ENCODE measurements around the gene AOC3.

Gene AOC3

GRCh38 chr17:42850954-42851353 is at the start of gene AOC3:
AOC3 (plus strand) TSS chr17:42851199; CDS start chr17:42851344, 145 bp downstream.
- no peak for DNase-seq

DNA sequence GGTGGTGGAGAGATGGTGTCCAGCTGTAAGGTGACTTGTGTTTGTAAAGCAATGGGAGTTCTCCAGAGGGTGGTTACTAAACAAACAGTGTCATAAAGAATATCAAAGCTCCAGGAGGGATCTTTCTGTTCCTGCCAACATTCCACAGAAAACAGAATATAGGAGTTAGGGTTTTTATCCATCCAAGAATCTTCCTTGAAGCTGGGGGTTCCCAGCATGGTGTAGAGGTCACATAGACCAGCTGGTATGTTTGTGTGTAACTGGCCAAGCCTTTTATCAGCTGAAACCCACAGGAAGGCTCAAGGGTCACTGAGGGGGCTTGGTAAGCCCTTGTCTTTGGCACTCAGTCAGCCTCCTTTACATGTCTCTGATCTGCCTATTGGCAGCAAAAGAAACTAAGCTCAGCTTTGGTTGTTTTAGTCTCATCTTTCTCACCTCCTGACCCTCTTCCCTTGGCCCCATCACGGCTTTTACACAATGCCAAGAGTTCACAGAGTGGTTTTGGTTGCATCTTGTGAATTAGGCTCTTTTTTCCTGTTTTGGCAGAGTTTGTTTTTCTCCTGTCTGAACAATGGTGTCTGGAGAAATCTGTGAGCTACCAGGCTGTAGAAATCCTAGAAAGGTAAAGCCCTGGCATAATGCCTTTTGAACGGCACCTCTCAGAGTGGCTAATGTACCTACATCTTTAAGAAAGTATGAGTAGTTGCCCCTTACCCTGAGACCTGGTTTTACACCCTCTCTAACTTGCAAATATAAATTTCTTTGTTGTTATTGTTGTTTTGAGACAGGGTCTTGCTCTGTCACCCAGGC is 47.7 kb upstream of the AOC3 start:
- DNase-seq, result peak; percentile 31

GRCh38 chr17:42804918-42805367 is 46.1 kb upstream of the AOC3 start:
- DNase-seq, result no peak

- no peak for DNase-seq
Observed at GRCh38 chr17:42806249-42806648, 44.8 kb upstream of the AOC3 start.

GRCh38 chr17:42809250-42809649 is 41.7 kb upstream of the AOC3 start:
- peak; percentile 92 for DNase-seq

DNA sequence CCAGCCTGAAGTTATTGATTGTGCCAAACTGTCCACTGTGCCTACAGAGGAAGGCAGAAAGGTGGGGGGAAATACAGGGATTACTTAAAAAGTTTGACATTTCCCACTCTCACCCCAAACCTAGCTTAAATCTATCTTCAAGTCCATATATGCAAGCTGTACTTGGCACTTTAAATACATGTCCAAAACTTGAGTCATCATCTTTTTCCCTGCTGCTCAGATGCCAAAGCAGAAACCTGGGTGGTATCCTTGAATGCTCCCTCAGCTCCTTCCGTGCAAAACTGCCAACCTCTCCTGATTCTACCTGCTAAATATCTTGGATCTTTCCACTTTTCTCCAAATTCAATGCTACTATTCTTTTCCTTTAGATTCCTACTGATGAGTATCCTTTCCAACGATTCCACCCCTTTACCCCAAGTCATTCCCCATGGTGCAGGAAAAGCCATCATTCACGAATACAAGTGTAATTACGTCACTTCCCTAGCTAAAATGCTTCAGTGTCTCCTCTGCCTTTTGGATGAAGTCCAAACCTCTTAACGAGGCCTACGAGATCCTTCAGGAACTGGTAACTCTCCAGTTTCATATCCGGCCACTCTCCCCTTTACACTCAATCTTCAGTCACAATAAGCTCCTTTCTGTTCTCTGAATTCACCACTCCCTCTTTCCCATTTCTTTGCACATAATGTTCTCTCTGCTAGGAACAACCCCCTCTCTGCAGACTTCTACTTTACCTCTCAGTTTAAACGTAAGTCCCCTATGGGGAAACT is 36.2 kb upstream of the AOC3 start:
- DNase-seq, result peak; percentile 98

GRCh38 chr17:42817866-42818265 is 33.1 kb upstream of the AOC3 start:
- DNase-seq, result peak; percentile 84

DNA sequence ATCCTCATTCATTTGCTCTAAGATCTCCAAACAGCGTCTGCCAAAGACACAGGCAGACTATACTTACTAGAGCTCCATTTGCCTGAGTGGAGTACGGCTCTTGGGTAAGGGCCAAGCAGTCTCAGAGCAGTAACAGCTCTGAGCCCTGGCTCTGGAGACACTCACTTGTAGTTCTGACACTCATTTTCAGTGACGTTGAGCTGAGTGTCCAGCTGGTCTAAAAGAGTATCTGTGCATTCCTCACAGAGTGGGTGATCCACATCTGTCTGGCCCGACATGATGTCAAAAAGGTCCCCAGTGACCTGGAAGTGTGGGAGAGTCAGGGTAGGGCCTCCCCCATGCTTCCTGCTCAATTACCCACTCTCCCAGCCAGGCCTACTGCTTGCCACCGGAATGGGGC is 32.6 kb upstream of the AOC3 start:
- DNase-seq, result no peak

GRCh38 chr17:42819939-42820535 is 31.0 kb upstream of the AOC3 start:
- peak; percentile 49 for DNase-seq

- DNase-seq, result no peak
Observed at GRCh38 chr17:42821176-42821575, 29.8 kb upstream of the AOC3 start.

- DNase-seq, result no peak
Observed at GRCh38 chr17:42827472-42827871, 23.5 kb upstream of the AOC3 start.

DNA sequence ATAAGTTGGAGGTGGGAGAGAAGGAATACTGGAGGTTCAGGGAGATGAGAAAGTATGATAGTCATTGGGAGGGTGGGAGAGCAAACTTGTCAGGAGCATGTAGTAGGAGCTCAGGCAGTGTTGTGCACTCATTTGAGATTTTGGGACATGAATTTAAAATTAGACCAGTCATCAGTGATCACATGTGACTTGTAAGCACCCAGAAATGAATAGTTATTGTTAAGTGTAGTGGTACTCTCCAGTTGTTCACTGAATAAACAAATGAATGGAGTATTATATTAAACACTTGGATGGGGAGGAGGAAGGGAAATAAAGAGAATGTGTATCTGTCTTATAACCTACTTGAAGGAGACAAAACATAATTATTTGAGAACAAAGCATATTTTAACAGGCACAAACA is 20.0 kb upstream of the AOC3 start:
- no peak for DNase-seq

DNA sequence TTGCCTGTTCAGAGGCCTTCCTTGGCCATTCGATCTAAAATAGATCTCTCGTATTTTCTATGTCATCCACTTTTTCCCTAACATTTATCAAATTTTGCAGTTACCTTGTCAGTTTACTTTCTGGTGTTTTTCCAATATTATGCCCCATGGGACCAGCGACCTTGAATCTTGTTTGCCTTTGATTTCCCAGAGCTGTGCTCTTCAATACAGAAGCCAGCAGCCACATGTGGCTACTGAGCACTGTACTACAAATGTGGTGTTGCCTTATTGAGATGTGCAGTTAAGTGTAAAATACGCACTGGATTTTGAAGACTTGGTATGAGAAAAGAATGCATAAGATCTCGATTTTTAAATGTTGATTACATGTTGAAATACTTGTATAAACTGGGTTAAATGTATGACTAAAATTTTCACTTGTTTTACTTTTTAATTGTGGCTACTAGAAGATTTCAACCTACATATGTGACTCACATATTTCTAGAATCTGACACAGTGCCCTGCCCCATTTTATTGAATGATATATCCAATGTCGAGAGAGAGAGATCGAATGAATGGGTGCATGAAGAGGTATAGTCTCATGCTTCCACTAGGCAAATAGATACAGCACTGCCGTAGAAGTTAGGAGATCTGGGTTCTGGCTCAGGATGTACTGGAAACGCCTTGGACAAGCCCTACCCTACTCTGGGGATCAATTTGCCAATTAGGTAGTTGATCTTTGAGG is 18.6 kb upstream of the AOC3 start:
- no peak for DNase-seq

DNA sequence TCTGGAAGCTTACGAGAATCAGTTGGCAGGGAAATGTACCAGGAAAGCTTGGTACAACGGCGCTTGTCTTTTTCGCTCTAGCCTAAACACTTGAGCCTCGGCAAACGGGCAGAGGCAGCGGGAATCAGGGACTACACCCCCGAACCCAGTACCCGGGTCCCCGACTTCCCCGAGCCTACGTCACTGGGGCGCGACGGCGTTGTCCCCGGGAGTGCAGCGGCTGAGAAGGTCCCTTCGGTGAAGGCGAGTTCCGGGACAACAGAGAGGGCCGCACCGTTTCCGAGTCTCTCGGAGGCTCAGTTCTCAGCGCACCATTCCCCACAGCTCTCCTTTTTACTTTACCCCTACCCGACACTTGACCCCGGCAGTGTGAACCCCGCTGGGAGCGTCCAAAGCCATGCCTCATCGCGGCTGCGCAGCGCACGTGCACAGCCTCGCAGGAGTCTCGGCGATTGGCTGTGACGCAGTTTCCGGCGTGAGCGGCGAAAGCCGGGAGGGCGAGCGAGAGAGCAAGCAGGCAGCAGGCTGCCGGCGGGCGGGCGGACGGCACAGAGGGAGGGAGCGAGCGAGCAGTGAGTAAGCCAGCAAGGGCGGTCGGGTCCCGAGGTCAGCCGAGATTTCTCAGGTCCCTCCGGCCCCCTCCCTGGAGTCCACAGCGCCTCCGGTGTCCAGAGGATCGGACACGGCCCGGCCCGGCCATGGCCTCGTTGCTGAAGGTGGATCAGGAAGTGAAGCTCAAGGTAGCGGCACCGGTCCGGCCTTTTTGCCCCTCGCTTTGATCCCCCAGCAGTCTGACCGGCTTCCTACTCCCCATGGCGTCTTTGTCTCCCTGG is 17.8 kb upstream of the AOC3 start, which contains the start of gene PSME3:
TSS of gene PSME3 (plus strand) at position 464 of the 833 bp plus-strand sequence. CDS start at position 699, 235 bp downstream.
- DNase-seq, result peak; percentile 91

GRCh38 chr17:42833767-42834422 is 17.1 kb upstream of the AOC3 start:
- DNase-seq, result no peak

DNA sequence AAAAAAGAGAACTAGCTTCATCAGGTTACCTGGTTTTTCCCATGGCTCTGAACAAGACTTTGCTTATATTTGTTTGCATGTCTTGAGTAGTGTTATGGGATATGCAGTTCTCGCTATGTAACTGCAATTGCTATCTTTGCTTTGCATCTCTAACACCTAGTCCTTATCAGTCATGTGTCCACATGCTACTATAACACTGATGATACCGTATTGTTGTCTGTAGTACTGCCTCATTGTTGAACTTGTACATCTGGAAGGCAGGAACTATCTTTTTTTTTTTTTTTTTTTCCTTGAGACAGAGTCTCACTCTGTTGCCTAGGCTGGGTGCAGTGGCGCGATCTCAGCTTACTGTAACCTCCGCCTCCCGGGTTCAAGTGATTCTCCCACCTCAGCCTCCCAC is 15.3 kb upstream of the AOC3 start:
- no peak for DNase-seq

DNA sequence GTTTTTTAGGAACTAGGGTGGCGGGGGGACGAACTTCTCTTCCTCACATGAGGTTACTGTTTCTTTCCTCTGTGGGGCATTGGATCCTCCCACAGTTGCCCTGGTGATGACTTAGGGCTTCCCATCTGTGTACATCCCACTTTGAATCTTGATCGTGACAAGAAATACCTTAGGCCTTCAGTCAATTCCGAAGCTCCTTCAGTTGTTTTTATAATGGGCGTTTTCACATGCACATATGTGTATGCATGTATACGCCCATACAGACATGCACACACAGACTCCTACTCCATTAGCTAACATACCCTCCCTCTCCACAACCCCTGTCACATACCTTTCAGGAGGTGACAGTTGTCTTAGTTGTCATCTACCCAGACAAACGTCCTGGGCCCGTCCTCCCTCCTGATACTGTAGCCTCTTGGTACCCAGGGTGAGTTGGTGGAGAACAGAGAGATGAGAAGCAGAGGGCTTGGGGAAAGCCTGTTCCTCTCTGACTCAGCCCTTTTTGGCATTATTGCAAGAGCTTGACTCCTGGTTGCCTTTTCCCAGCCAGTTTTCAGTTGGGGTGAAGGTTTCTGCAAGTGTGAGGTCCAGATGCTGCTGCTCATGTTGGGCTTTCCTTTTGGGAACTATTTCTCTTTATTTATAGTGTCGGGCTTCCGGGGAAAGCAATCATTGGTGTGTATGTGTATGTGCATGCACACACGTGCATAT is 8.9 kb upstream of the AOC3 start:
- no peak for DNase-seq

- peak; percentile 40 for DNase-seq
Observed at GRCh38 chr17:42843358-42843934, 7.6 kb upstream of the AOC3 start.

DNA sequence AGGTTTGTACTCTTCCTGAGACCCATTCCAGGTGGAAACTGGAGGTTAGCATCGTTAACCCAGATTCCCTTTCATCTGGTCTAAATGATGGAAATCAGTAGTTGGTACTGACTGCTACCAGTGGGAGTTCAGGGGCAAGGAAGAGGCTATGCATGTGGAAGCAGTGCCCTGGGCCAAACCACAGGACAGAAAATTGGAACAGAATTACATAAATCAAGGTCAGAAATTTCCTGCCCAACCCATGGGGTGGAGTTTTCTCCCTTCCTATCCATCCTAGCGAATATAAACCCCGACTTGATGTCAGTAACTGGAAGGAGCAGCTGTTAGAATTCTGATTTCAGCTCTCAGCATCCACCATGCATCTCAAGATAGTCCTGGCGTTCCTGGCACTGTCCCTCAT is 6.7 kb upstream of the AOC3 start, which contains the start of gene AOC2:
TSS of gene AOC2 (plus strand) at position 310 of the 400 bp plus-strand sequence. CDS start at position 357, 47 bp downstream.
- DNase-seq, result peak; percentile 48
